BLaER1 (cell line): ENCODE measurements around the gene SNED1.

Experiments
- H3K27ac ChIP-seq: shearing (Covaris generic); formaldehyde crosslinking; 2 replicates; pipeline ENCODE4 v1.8.1; 2022
- H3K27me3 ChIP-seq: shearing (Covaris generic); formaldehyde crosslinking; 2 replicates; pipeline ENCODE4 v1.8.1; 2022
- H3K36me3 ChIP-seq: shearing (Covaris generic); formaldehyde crosslinking; 2 replicates; pipeline ENCODE4 v1.8.1; 2022
- H3K4me1 ChIP-seq: shearing (Covaris generic); formaldehyde crosslinking; 2 replicates; pipeline ENCODE4 v1.8.1; 2022
- H3K4me2 ChIP-seq: shearing (Covaris generic); formaldehyde crosslinking; 2 replicates; pipeline ENCODE4 v1.8.1; 2022
- H3K4me3 ChIP-seq: shearing (Covaris generic); formaldehyde crosslinking; 2 replicates; pipeline ENCODE4 v1.8.1; 2022
- H3K9ac ChIP-seq: shearing (Covaris generic); formaldehyde crosslinking; 2 replicates; pipeline ENCODE4 v1.8.1; 2022
- H3K9me3 ChIP-seq: shearing (Covaris generic); formaldehyde crosslinking; 2 replicates; pipeline ENCODE4 v1.8.1; 2022
- H4K20me1 ChIP-seq: shearing (Covaris generic); formaldehyde crosslinking; 2 replicates; pipeline ENCODE4 v1.8.1; 2022
- Cebpa-rat ChIP-seq: shearing (Covaris generic); IDR thresholded peaks from 2 replicates; pipeline ENCODE4 v1.8.1; 2022

The SNED1 gene

GRCh38 chr2:241070361-241070760 lies 71.9 kb downstream of the SNED1 start:
- no peaks in the 10 kb centered on the region for H3K27me3 ChIP-seq
- H3K9me3 ChIP-seq, result no peaks in the 10 kb centered on the region
- no peak overlapping the region for H3K9ac ChIP-seq
- no peak overlapping the region for H3K4me3 ChIP-seq
- no peak for TF ChIP-seq Cebpa-rat
- H3K36me3 ChIP-seq, result peaks cover 13% of the 10 kb centered on the region; the same call in 1 of the 2 replicates
- no peak overlapping the region for H3K27ac ChIP-seq
- no peak overlapping the region for H3K4me2 ChIP-seq
- H3K4me1 ChIP-seq, result no peaks in the 10 kb centered on the region
- peaks cover 20% of the 10 kb centered on the region; the same call in 1 of the 2 replicates for H4K20me1 ChIP-seq

- peaks cover 20% of the 10 kb centered on the region; the same call in 1 of the 2 replicates for H4K20me1 ChIP-seq
- no peaks in the 10 kb centered on the region for H3K27me3 ChIP-seq
- no peak overlapping the region for H3K9ac ChIP-seq
- peaks cover 15% of the 10 kb centered on the region; the same call in 1 of the 2 replicates for H3K36me3 ChIP-seq
- no peak overlapping the region for H3K4me3 ChIP-seq
- H3K27ac ChIP-seq, result no peak overlapping the region
- no peaks in the 10 kb centered on the region for H3K9me3 ChIP-seq
- H3K4me1 ChIP-seq, result no peaks in the 10 kb centered on the region
- H3K4me2 ChIP-seq, result no peak overlapping the region
- TF ChIP-seq Cebpa-rat, result no peak
These were observed 72.6 kb downstream of the SNED1 start for GRCh38 chr2:241070811-241071676.

- H3K4me2 ChIP-seq, result no peak overlapping the region
- no peaks in the 10 kb centered on the region for H3K27me3 ChIP-seq
- TF ChIP-seq Cebpa-rat, result no peak
- peaks cover 20% of the 10 kb centered on the region; the same call in 1 of the 2 replicates for H4K20me1 ChIP-seq
- no peak overlapping the region for H3K4me3 ChIP-seq
- no peak overlapping the region for H3K9ac ChIP-seq
- H3K36me3 ChIP-seq, result peaks cover 15% of the 10 kb centered on the region; the same call in 1 of the 2 replicates
- H3K27ac ChIP-seq, result no peak overlapping the region
- no peaks in the 10 kb centered on the region for H3K4me1 ChIP-seq
- no peaks in the 10 kb centered on the region for H3K9me3 ChIP-seq
These were observed 73.3 kb downstream of the SNED1 start for GRCh38 chr2:241071677-241072111.

- Histone ChIP-seq H3K36me3 (peaks cover 15% of the 10 kb centered on the region; the same call in 1 of the 2 replicates), H3K27ac (no peak overlapping the region), H3K4me3 (no peak overlapping the region), H3K9ac (no peak overlapping the region), H3K4me2 (no peak overlapping the region), H3K9me3 (no peaks in the 10 kb centered on the region), H3K27me3 (no peaks in the 10 kb centered on the region), H4K20me1 (peaks cover 20% of the 10 kb centered on the region; the same call in 1 of the 2 replicates), H3K4me1 (peaks cover 3% of the 10 kb centered on the region)
- TF ChIP-seq Cebpa-rat, result no peak
These were observed 73.7 kb downstream of the SNED1 start for GRCh38 chr2:241072151-241072550.

GRCh38 chr2:241072553-241073165 lies 74.2 kb downstream of the SNED1 start:
- Histone ChIP-seq H3K4me3 (no peak overlapping the region), H3K9ac (no peak overlapping the region), H3K27me3 (no peaks in the 10 kb centered on the region)

GRCh38 chr2:241073166-241074064 lies 75.0 kb downstream of the SNED1 start:
- H3K27ac ChIP-seq, result no peak overlapping the region
- H3K4me2 ChIP-seq, result no peak overlapping the region

More at GRCh38 chr2:241072553-241073165, 74.2 kb downstream of the SNED1 start:
- Histone ChIP-seq H3K4me1 (peaks cover 8% of the 10 kb centered on the region), H4K20me1 (peaks cover 15% of the 10 kb centered on the region; the same call in 1 of the 2 replicates), H3K27ac (no peak overlapping the region), H3K36me3 (peaks cover 15% of the 10 kb centered on the region; the same call in 1 of the 2 replicates), H3K9me3 (no peaks in the 10 kb centered on the region), H3K4me2 (no peak overlapping the region)
- no peak for TF ChIP-seq Cebpa-rat

GRCh38 chr2:241074065-241074818 lies 75.8 kb downstream of the SNED1 start:
- Histone ChIP-seq H3K27ac (no peak overlapping the region), H3K27me3 (no peaks in the 10 kb centered on the region), H3K4me2 (no peak overlapping the region), H4K20me1 (peaks cover 9% of the 10 kb centered on the region; the same call in 1 of the 2 replicates), H3K4me1 (peaks cover 10% of the 10 kb centered on the region), H3K9ac (no peak overlapping the region), H3K9me3 (no peaks in the 10 kb centered on the region), H3K4me3 (no peak overlapping the region), H3K36me3 (peaks cover 15% of the 10 kb centered on the region; the same call in 1 of the 2 replicates)
- no peak for TF ChIP-seq Cebpa-rat

More at GRCh38 chr2:241073166-241074064, 75.0 kb downstream of the SNED1 start:
- no peak for TF ChIP-seq Cebpa-rat
- Histone ChIP-seq H3K36me3 (peaks cover 15% of the 10 kb centered on the region; the same call in 1 of the 2 replicates), H3K4me3 (no peak overlapping the region), H3K4me1 (peaks cover 10% of the 10 kb centered on the region), H4K20me1 (peaks cover 14% of the 10 kb centered on the region; the same call in 1 of the 2 replicates), H3K9me3 (no peaks in the 10 kb centered on the region), H3K9ac (no peak overlapping the region), H3K27me3 (no peaks in the 10 kb centered on the region)

GRCh38 chr2:241074901-241075540 lies 76.6 kb downstream of the SNED1 start:
- peaks cover 15% of the 10 kb centered on the region; the same call in 1 of the 2 replicates for H3K36me3 ChIP-seq
- peaks cover 10% of the 10 kb centered on the region for H3K4me1 ChIP-seq
- no peaks in the 10 kb centered on the region for H3K27me3 ChIP-seq
- H3K9ac ChIP-seq, result no peak overlapping the region
- H3K4me2 ChIP-seq, result no peak overlapping the region
- no peak for TF ChIP-seq Cebpa-rat
- no peak overlapping the region for H3K27ac ChIP-seq
- H3K9me3 ChIP-seq, result no peaks in the 10 kb centered on the region
- peaks cover 9% of the 10 kb centered on the region; the same call in 1 of the 2 replicates for H4K20me1 ChIP-seq
- H3K4me3 ChIP-seq, result no peak overlapping the region
